ENCODE measurements around the gene RBM10. TPM values are rescaled to one million over a fixed set of nuclear protein-coding genes. Genes with fewer than 3 reads are reported as not detected.
A peak's percentile ranks its signal among the peaks of the same experiment; 100 is the strongest.

RBM10 gene
- total and polyA plus RNA-seq, 2 experiments from 2014 or later = 39.5 to 101 TPM

- no peak for TF ChIP-seq ZNF462 (CRISPR knock-in tag; IDR thresholded peaks at IDR 0.05)
These were observed 48.0 kb upstream of the RBM10 start (continued) for GRCh38 chrX:47097018-47097417.

GRCh38 chrX:47098338-47099094, 46.5 kb upstream of the RBM10 start:
- Histone ChIP-seq H3K79me2 (replicated peaks; ENCODE audit: insufficient read depth) (no peaks in the 10 kb centered on the region), H3F3A (replicated peaks; ENCODE audit: low read depth) (0 out of 2 replicates have a peak, but pooled peaks cover 3% of the 10 kb centered on the region), H3K27me3 (ENCODE audit: insufficient read depth) (no peaks in the 10 kb centered on the region), H3K27ac (ENCODE audit: low read depth) (no peak overlapping the region), H3K4me3 (no peak overlapping the region), H2AFZ (no peak overlapping the region), H3K4me1 (ENCODE audit: insufficient read depth) (peaks cover 4% of the 10 kb centered on the region; the same call in 1 of the 2 replicates), H3K9me2 (ENCODE audit: insufficient read depth) (0 out of 2 replicates have a peak, but pooled peaks cover 5% of the 10 kb centered on the region), H4K20me1 (replicated peaks; ENCODE audit: insufficient read depth) (no peaks in the 10 kb centered on the region), H3K4me2 (no peak overlapping the region), H3K36me3 (ENCODE audit: insufficient read depth) (0 out of 2 replicates have a peak, but pooled peaks cover 2% of the 10 kb centered on the region)
- H3K27ac Mint-ChIP-seq = no peak overlapping the region
- H3K36me3 Mint-ChIP-seq (ENCODE audit: low read depth) = no peaks in the 10 kb centered on the region
- H3K9me3 Mint-ChIP-seq = peaks cover 2% of the 10 kb centered on the region; the same call in 1 of the 3 replicates
- peaks cover 12% of the 10 kb centered on the region; the same call in 2 of the 3 replicates for H3K4me1 Mint-ChIP-seq
- H3K27me3 Mint-ChIP-seq (ENCODE audit: insufficient read depth, low read depth, poor library complexity) = peaks cover 3% of the 10 kb centered on the region
- ATAC-seq (no peak), DNase-seq (ENCODE audit: low spot score) (no peak)
- peak; percentile 74 for TF ChIP-seq REST (IDR thresholded peaks at IDR 0.05; ENCODE audit: unreplicated experiment)
- TF ChIP-seq NANOG (IDR thresholded peaks at IDR 0.05; ENCODE audit: borderline replicate concordance) = no peak
- no peak overlapping the region for H3K4me3 Mint-ChIP-seq

Data from GM23338 (cell line).